Adipose tissue (tissue), 3 donors: ENCODE data around the gene CP. TPM values are rescaled to one million over a fixed set of nuclear protein-coding genes. Genes with fewer than 3 reads are reported as not detected.

Experiments
- H3K27ac ChIP-seq: one replicate; pipeline ENCODE4 v1.5.1; 2013; ENCODE audit warnings: low read depth, low read length
- WGBS, 3 donors: extraction: QIAGEN DNeasy Blood & Tissue Kit; methylation state at CpG; one replicate each; pipeline ENCODE4 v1.1.7; 2013; 5-methylcytosine and 5-hydroxymethylcytosine counted together
- polyA plus RNA-seq, 3 donors: library from polyadenylated mRNA; stranded (reverse); fragments of 200-250 nt; gene quantifications; one replicate each; pipeline ENCODE4 v1.2.3, GENCODE V29; 2013
- donor health status: healthy with polysubstance abuse.
- donor health status: Bipolar disorder and iron deficiency.
- donor health status: healthy.

Gene CP
- polyA plus RNA-seq, 3 donors, result 2.5 to 11.6 (median 5.2) TPM

- 98% methylated on average over 6 of the region's 6 CpGs for WGBS, 3 donors
- no peak overlapping the region for H3K27ac ChIP-seq
Observed at GRCh38 chr3:149150436-149150835, 71.2 kb downstream of the CP start.

GRCh38 chr3:149145974-149146373 lies 75.7 kb downstream of the CP start:
- WGBS, 3 donors, result 74 to 94% (median 75%) methylated on average over 1 of the region's 1 CpG
- H3K27ac ChIP-seq, result no peak overlapping the region

GRCh38 chr3:149145356-149145755 lies 76.3 kb downstream of the CP start:
- 76 to 87% (median 77%) methylated on average over 2 of the region's 2 CpGs for WGBS, 3 donors
- H3K27ac ChIP-seq, result no peak overlapping the region

- H3K27ac ChIP-seq, result no peak overlapping the region
Observed at GRCh38 chr3:149142682-149143081, 78.9 kb downstream of the CP start.

GRCh38 chr3:149134575-149134974 lies 87.1 kb downstream of the CP start:
- H3K27ac ChIP-seq, result no peak overlapping the region
- 48 to 69% (median 64%) methylated on average over 3 of the region's 3 CpGs for WGBS, 3 donors

More at GRCh38 chr3:149142682-149143081, 78.9 kb downstream of the CP start:
- 66 to 80% (median 77%) methylated on average over 4 of the region's 4 CpGs for WGBS, 3 donors

- H3K27ac ChIP-seq, result no peak overlapping the region
- WGBS, 3 donors, result 30 to 60% (median 58%) methylated on average over 4 of the region's 4 CpGs
Observed at GRCh38 chr3:149131589-149131988, 90.0 kb downstream of the CP start.

- WGBS, 3 donors, result 0% methylated on average over 82 to 84 of the region's 84 CpGs
Observed at GRCh38 chr3:149129326-149130205, 92.1 kb downstream of the CP start, which contains the start of gene HPS3. HPS3 (plus strand) TSS chr3:149129638; CDS start chr3:149129724, 86 bp downstream.

GRCh38 chr3:149128821-149129220 lies 92.8 kb downstream of the CP start:
- 2 to 3% (median 2%) methylated on average over 4 of the region's 4 CpGs for WGBS, 3 donors

More at GRCh38 chr3:149129326-149130205, 92.1 kb downstream of the CP start, which contains the start of gene HPS3:
- H3K27ac ChIP-seq, result no peak within 1 kb of the TSS

GRCh38 chr3:149122721-149123578 lies 98.7 kb downstream of the CP start:
- WGBS, 3 donors, result 66 to 84% (median 80%) methylated on average over 4 of the region's 4 CpGs
- no peak overlapping the region for H3K27ac ChIP-seq

More at GRCh38 chr3:149128821-149129220, 92.8 kb downstream of the CP start:
- H3K27ac ChIP-seq, result no peak overlapping the region

Other genes with a start within 250 kb of the CP start
- 10 to 100 TPM; 28.8 to 53.1 (median 33.8) TPM for gene GYG1, start 230.3 kb downstream of the CP start, polyA plus RNA-seq
- gene HLTF, start 135.3 kb downstream of the CP start, polyA plus RNA-seq, result 1 to 10 TPM; 4.7 to 6.4 (median 5.3) TPM
- 1 to 10 TPM; 6.3 to 9.1 (median 6.4) TPM for gene HPS3, start 92.2 kb downstream of the CP start, polyA plus RNA-seq
- gene TM4SF18, start 111.8 kb upstream of the CP start, polyA plus RNA-seq, result 10 to 100 TPM in 1 of 3 donors, 1 to 10 TPM in 2; 4.2 to 25.1 (median 5.4) TPM
- 100 to 1,000 TPM in 2 of 3 donors, 10 to 100 TPM in 1; 73.9 to 379 (median 131) TPM for gene TM4SF1, start 155.8 kb upstream of the CP start, polyA plus RNA-seq